Stimulated activated CD8-positive, alpha-beta memory T cell treated with anti-CD3 and anti-CD28 coated beads, Interleukin-15, amount 100 ng/mL, for 1 hour (primary cell): ENCODE measurements around the gene GDI1.

Experiments
- DNase-seq: peaks from one replicate; pipeline ENCODE4 v3.0.0-alpha.2; 2020; ENCODE audit warnings: low read depth

Gene GDI1

GRCh38 chrX:154409222-154409871 lies 27.6 kb upstream of the GDI1 start, which contains the start of gene DNASE1L1:
TSS of gene DNASE1L1 (minus strand) at chrX:154409254. CDS start at chrX:154405568, 3,686 bp downstream.
- no peak for DNase-seq

- no peak for DNase-seq
Measured at GRCh38 chrX:154411981-154412340, 25.0 kb upstream of the GDI1 start.

- no peak for DNase-seq
Measured at GRCh38 chrX:154412468-154412867, 24.5 kb upstream of the GDI1 start.

- no peak for DNase-seq
Measured at GRCh38 chrX:154413142-154413541, 23.8 kb upstream of the GDI1 start.

- DNase-seq, result no peak
Measured at GRCh38 chrX:154417157-154417556, 19.8 kb upstream of the GDI1 start.

GRCh38 chrX:154419189-154419588 lies 17.8 kb upstream of the GDI1 start:
- DNase-seq, result no peak

DNA sequence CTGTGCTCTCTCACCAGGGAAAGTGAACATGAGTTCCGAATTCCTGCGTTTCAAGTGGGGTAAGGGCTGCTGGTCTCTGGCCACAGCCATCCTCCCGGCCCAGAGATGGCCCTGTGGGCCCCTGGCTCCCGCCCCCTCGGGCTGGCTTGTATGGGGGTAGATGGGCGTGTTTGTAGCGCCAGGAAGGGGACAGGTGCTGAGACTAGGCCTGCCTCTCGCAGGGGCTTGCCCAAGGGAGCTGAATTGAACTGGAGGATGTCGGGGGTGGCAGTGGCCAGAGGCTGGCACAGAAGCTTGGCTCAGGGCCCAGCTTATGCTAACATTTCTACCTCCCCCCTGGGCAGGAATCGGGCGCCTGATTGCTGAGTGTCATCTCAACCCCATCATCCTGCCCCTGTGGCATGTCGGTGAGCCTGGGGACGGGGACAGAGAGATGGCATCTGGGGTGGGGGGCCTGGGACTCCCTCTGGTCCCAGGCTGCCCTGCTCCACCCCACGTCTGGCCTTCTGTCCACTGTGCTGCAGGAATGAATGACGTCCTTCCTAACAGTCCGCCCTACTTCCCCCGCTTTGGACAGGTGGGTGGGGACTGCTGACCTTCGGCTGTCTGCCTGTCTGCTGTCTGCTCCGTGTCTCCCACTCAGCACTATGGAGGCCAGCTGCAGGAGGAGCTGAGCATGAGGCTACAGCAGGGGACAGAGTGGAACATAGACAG lies 17.1 kb upstream of the GDI1 start:
- DNase-seq, result no peak

GRCh38 chrX:154420402-154420756 lies 16.6 kb upstream of the GDI1 start:
- no peak for DNase-seq

DNA sequence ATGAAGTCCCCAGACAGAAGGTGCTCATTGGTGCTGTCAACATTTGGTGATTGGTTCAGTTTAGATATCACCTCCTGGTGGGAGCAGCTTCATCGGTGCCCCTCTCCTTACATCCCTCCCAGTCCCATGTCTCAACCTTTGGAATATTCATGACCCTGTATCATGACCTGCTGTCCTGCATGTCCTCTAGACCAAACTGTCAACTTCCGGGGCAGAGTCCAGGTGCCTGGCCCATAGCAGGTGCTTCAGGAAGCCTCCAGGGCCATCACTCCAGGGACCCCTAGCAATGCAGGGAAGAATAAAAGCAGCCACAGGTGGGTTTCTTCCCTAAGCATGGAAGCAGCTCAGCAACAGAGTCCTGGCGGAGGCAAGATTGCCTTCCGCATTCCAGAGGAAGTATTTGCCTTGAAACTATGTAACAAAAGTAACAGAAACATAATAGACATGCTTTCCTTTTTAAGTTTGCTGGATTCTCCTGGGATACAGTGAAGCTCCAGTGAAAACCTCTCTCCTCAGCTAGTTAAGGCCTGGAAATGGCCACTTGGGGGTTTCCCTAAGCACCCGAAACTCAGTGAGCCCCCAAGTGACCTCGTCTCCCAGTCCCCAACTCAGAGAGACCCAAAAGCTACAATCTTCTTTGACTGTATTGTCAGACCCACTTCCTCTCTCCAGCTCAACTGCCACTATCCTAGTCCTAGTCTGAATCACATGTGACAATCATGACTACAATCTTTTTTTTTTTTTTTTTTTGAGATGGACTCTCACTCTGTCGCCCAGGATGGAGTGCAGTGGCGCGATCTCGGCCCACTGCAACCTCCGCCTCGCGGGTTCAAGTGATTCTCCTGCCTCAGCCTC lies 9.8 kb upstream of the GDI1 start:
- DNase-seq, result no peak

GRCh38 chrX:154428176-154429171 lies 8.5 kb upstream of the GDI1 start, which contains the start of gene ATP6AP1:
TSS of gene ATP6AP1 (plus strand) at chrX:154428677. CDS start at chrX:154428693, 16 bp downstream.
- peak; percentile 67 for DNase-seq

GRCh38 chrX:154429711-154430110 lies 7.2 kb upstream of the GDI1 start:
- no peak for DNase-seq

- no peak for DNase-seq
Measured at GRCh38 chrX:154430479-154430878, 6.5 kb upstream of the GDI1 start.

DNA sequence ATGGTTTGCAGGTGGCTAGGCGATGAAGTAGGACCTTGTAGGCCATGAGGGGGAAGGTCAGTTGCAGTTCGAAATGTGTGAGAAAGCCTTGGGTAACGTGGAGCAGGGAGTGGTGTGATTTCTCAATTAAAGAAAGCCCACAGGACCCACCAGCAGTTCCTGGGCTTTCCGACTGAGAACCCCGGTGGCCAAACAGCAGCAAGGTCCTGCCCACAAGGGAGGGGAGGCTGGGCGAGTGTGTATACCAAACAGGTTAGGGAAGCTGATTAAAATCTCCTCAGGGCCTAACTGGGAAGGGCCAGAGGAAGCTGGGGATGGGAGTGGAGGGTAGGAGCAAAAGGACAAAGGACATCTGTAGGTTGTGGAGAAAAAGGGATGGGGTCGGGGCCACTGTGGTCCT lies 6.0 kb upstream of the GDI1 start:
- no peak for DNase-seq

- DNase-seq, result no peak
Measured at GRCh38 chrX:154431341-154431740, 5.6 kb upstream of the GDI1 start.

GRCh38 chrX:154432210-154432609 lies 4.7 kb upstream of the GDI1 start:
- DNase-seq, result no peak

DNA sequence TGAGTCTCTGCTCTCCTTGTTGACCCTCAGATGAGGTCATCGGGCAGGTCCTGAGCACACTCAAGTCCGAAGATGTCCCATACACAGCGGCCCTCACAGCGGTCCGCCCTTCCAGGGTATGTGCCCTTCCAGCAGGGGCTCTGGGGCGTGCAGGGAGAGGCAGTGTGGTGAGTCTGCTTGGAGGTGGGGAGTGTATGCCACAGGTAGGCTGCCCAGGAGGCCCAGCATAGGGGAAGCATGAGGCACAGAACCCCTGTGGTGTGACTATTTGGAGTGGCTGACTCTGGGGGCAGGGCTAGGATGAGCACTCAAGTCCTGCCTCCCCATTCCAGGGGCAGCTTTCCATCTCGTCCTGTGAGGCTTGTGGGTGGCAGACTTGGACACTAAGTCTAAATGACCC lies 3.3 kb upstream of the GDI1 start:
- DNase-seq, result no peak

DNA sequence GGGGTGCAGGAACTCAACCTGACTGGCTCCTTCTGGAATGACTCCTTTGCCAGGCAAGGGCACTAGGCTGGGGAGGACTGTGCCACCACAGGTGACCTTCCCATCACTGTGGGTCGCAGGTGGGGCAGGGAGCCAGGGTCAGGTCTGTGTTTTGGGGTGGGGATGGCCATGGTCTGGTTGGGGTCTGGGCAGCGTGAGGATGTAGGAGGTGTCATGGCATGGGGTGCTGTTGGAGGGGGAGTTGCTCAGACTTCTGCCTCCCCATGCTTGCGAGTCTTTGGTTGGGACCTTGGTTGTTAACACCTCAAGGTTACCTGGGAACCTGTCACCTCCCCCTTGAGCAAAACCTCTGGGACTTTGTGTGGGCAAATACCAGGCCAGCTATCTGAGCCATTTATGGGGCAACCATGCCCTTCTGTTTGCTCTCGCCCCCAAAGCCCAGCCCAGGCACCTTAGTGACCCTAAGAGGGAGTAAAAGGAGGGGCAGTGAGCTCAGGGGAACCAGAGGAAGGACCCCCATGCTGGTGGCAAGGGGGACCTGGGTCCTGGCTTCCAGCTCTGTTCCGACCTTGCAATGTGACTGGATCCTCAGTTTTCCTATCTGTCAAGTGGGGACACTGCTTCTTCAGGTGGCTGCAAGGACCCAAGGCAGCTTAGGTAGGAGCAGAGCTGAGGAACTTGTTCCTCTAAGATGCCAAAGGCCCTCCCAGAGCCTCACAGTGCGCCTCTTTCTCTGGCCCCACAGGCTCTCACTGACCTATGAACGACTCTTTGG lies 2.4 kb upstream of the GDI1 start:
- DNase-seq, result no peak

GRCh38 chrX:154435171-154435733 lies 1.7 kb upstream of the GDI1 start:
- DNase-seq, result no peak

- no peak for DNase-seq
Measured at GRCh38 chrX:154436374-154436982, 476 bp upstream of the GDI1 start.
